Left ventricle myocardium inferior (tissue), 1 donor: ENCODE results near the gene XPO6. TPM values are rescaled to one million over a fixed set of nuclear protein-coding genes. Genes with fewer than 3 reads are reported as not detected.

ENCODE experiments used
- DNase-seq: peaks from one replicate; pipeline ENCODE4 v3.0.0-alpha.2; 2020
- H3K27ac ChIP-seq: fragments of 200-600 bp; replicated peaks from 2 replicates; pipeline ENCODE4 v1.8.0; 2021
- H3K27me3 ChIP-seq: fragments of 200-600 bp; 2 replicates; pipeline ENCODE4 v1.8.0; 2021; ENCODE audit warnings: low read depth
- H3K36me3 ChIP-seq: fragments of 200-600 bp; 2 replicates; pipeline ENCODE4 v1.8.0; 2021
- H3K4me1 ChIP-seq: fragments of 200-600 bp; 2 replicates; pipeline ENCODE4 v1.8.0; 2021
- H3K4me3 ChIP-seq: fragments of 200-600 bp; 2 replicates; pipeline ENCODE4 v1.8.0; 2021; ENCODE audit warnings: mild to moderate bottlenecking, moderate library complexity
- H3K9me3 ChIP-seq: fragments of 200-600 bp; replicated peaks from 2 replicates; pipeline ENCODE4 v1.8.0; 2021
- intact Hi-C: fragments of 100-400 bp; cut with micrococcal nuclease; formaldehyde crosslinking; loops from one replicate; pipeline ENCODE4 v1.11.0; 2022
- total RNA-seq: library from RNA; stranded (reverse); fragmentation: NEBNext Ultra II Directional; extraction: Animal tissue kit (Norgen Biotek cat#: 25700); gene quantifications from one replicate; pipeline ENCODE4 v1.2.1, GENCODE V29; 2021
- TF ChIP-seq, protein P1 (sequence below): fragments of 200-600 bp; IDR thresholded peaks from 2 replicates; pipeline ENCODE4 v1.8.0; 2021; ENCODE audit warnings: antibody characterized with exemption, mild to moderate bottlenecking, borderline replicate concordance
- donor health status: DM: no; HTN: yes; CAD: no; lungs with severe emphysema.

XPO6 gene
- total RNA-seq, 1 donor from 2014 or later = 26.4 TPM

DNA sequence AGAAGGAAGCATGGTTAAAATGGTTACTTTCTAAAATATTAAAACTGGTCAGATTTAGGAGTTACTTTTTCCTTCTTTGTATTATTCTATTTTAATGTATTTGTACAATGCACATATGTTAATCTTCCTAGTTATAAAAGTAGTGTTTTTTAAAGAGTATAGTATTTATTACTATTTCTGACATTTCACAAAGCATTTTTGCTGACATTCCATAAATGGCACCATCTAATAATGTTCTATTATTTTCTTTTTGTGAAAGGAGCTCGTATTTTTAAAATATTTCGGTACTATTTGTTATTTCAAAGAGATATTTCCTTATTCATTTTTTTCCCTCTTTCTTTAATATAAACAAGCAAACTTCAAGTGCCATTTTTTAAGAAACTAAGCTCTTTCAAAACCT lies 100.8 kb downstream of the XPO6 start:
- TF ChIP-seq, protein P1, sequence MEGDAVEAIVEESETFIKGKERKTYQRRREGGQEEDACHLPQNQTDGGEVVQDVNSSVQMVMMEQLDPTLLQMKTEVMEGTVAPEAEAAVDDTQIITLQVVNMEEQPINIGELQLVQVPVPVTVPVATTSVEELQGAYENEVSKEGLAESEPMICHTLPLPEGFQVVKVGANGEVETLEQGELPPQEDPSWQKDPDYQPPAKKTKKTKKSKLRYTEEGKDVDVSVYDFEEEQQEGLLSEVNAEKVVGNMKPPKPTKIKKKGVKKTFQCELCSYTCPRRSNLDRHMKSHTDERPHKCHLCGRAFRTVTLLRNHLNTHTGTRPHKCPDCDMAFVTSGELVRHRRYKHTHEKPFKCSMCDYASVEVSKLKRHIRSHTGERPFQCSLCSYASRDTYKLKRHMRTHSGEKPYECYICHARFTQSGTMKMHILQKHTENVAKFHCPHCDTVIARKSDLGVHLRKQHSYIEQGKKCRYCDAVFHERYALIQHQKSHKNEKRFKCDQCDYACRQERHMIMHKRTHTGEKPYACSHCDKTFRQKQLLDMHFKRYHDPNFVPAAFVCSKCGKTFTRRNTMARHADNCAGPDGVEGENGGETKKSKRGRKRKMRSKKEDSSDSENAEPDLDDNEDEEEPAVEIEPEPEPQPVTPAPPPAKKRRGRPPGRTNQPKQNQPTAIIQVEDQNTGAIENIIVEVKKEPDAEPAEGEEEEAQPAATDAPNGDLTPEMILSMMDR = no peak
- no peaks in the 10 kb centered on the region for H3K27me3 ChIP-seq
- intact Hi-C loops = no loop called here
- no peaks in the 10 kb centered on the region for H3K4me1 ChIP-seq
- H3K36me3 ChIP-seq = peaks cover 93% of the 10 kb centered on the region
- DNase-seq = no peak
- no peak overlapping the region for H3K4me3 ChIP-seq
- no peak overlapping the region for H3K27ac ChIP-seq
- no peaks in the 10 kb centered on the region for H3K9me3 ChIP-seq

DNA sequence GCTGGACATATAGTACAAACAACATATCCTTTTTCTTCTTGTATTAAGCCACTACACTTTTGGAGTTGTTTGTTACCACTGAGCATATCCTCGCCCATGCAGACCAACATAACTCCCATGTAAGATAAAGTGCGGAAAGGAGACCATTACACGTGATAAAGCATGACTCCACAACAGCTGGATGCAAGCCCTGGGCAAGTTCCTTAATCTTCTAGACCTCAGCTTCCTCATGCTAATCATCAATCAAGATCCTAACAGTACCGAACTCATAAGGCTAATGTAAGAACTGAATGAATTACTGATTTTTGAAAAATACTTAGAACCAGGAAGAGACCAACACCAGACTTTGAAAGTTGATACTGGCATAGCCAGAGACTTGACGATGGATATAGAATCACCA lies 101.3 kb downstream of the XPO6 start:
- TF ChIP-seq, protein P1 = no peak
- Histone ChIP-seq H3K9me3 (no peaks in the 10 kb centered on the region), H3K4me1 (no peaks in the 10 kb centered on the region), H3K27me3 (no peaks in the 10 kb centered on the region), H3K36me3 (peaks cover 93% of the 10 kb centered on the region), H3K4me3 (no peak overlapping the region), H3K27ac (no peak overlapping the region)
- DNase-seq = no peak
- intact Hi-C loops = no loop called here

- Histone ChIP-seq H3K9me3 (no peaks in the 10 kb centered on the region), H3K27ac (no peak overlapping the region), H3K36me3 (peaks cover 93% of the 10 kb centered on the region), H3K4me3 (no peak overlapping the region), H3K4me1 (no peaks in the 10 kb centered on the region), H3K27me3 (no peaks in the 10 kb centered on the region)
- intact Hi-C loops = no loop called here
- no peak for DNase-seq
- TF ChIP-seq, protein P1 = no peak
These were observed 101.7 kb downstream of the XPO6 start for GRCh38 chr16:28110074-28110473.

DNA sequence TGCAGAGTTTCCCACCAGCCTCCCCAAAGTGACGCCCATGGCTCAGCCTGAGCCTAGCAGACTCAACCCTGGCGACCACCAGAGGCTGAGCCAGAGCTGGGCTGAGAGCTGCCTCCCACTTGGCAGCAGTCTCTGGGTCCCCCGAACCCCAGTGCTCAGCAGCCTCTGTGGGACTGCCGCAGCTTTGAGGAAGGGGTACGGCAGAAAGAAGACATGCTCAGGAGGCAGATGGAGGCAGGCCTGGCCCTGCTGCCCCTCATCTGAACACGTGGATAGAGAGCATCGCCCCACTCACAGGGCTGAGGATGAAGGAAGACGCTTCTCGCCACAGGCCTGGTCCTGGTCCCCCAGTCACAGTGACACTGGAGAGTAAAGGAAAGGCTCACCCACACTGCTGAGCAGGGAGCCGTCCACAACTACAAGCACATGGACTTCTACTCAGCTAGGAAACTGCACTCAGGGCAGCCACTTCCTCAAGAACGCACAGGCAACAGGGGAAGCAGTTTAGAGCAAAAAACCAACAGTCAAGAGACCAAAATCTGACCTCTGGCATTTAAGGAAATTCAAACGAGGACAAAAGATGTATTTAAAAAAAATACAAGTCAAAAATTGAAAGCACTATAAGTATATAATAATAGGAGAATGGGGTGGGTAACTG lies 103.0 kb downstream of the XPO6 start:
- TF ChIP-seq, protein P1 = no peak
- Histone ChIP-seq H3K4me1 (no peaks in the 10 kb centered on the region), H3K4me3 (no peak overlapping the region), H3K9me3 (no peaks in the 10 kb centered on the region), H3K27ac (no peak overlapping the region), H3K27me3 (no peaks in the 10 kb centered on the region), H3K36me3 (peaks cover 94% of the 10 kb centered on the region)
- no peak for DNase-seq
- intact Hi-C loops = no loop called here

DNA sequence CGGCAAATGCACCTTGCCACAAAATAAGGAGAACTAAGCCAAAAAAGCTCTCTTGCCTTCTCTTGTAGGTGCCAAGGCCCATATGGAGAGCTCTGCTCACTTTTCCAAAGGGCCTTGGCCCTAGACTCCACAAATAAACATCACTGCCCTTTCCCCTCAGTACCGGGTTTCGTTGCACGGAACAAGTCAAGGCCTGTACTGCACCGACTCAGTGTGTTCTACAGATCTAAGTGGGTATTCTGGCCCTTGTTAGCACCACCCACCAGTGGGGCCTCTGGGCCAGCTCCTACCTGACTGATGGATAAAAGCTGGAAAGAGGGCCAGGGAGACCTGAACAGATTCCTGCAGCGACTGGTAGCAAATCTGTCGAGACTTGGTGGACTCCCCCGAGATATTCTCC lies 104.5 kb downstream of the XPO6 start:
- TF ChIP-seq, protein P1 = no peak
- intact Hi-C loops = no loop called here
- no peak overlapping the region for H3K27ac ChIP-seq
- peaks cover 94% of the 10 kb centered on the region for H3K36me3 ChIP-seq
- H3K27me3 ChIP-seq = no peaks in the 10 kb centered on the region
- no peak overlapping the region for H3K4me3 ChIP-seq
- no peaks in the 10 kb centered on the region for H3K9me3 ChIP-seq
- DNase-seq = no peak
- H3K4me1 ChIP-seq = no peaks in the 10 kb centered on the region
